Endodermal cell (in vitro differentiated cells): ENCODE data around the gene CALCOCO1. TPM values are rescaled to one million over a fixed set of nuclear protein-coding genes. Genes with fewer than 3 reads are reported as not detected.

Experiments used
- DNase-seq: peaks from one replicate; pipeline ENCODE4 v3.0.0-alpha.2; 2017
- H3K27ac ChIP-seq: 2 replicates; pipeline ENCODE4 v1.5.1; 2013; ENCODE audit warnings: mild to moderate bottlenecking, low read depth, low read length, moderate library complexity
- H3K27me3 ChIP-seq: 2 replicates; pipeline ENCODE4 v1.6.1; 2013; ENCODE audit warnings: mild to moderate bottlenecking, low read length, moderate library complexity; ENCODE audit not compliant: insufficient read depth, control insufficient read depth, poor library complexity, severe bottlenecking
- H3K36me3 ChIP-seq: 2 replicates; pipeline ENCODE4 v1.7.0; 2013; ENCODE audit warnings: mild to moderate bottlenecking, low read length, moderate library complexity; ENCODE audit not compliant: control insufficient read depth, insufficient read depth
- H3K4me1 ChIP-seq: one replicate; pipeline ENCODE4 v1.7.0; 2013; ENCODE audit warnings: low read length; ENCODE audit not compliant: control insufficient read depth, insufficient read depth
- H3K4me3 ChIP-seq: 2 replicates; pipeline ENCODE4 v1.5.1; 2013; ENCODE audit warnings: mild to moderate bottlenecking, low read length, moderate library complexity
- H3K9ac ChIP-seq: 2 replicates; pipeline ENCODE4 v1.6.1; 2013; ENCODE audit warnings: mild to moderate bottlenecking, low read length, moderate library complexity; ENCODE audit not compliant: poor library complexity, severe bottlenecking; ENCODE audit errors: extremely low read depth
- H3K9me3 ChIP-seq: 2 replicates; pipeline ENCODE4 v1.6.1; 2013; ENCODE audit warnings: mild to moderate bottlenecking, low read length, moderate library complexity; ENCODE audit not compliant: control insufficient read depth
- H3K27ac Mint-ChIP-seq: 2 replicates; pipeline ENCODE4 v1.8.0; 2020; ENCODE audit warnings: mixed read lengths
- H3K27me3 Mint-ChIP-seq: 2 replicates; pipeline ENCODE4 v1.8.0; 2021; ENCODE audit warnings: mild to moderate bottlenecking, mixed read lengths; ENCODE audit not compliant: insufficient read depth
- H3K36me3 Mint-ChIP-seq: 2 replicates; pipeline ENCODE4 v1.8.0; 2020; ENCODE audit warnings: low read depth, mixed read lengths
- H3K4me1 Mint-ChIP-seq: 2 replicates; pipeline ENCODE4 v1.8.0; 2020; ENCODE audit warnings: mixed read lengths
- H3K4me3 Mint-ChIP-seq: 2 replicates; pipeline ENCODE4 v1.8.0; 2020; ENCODE audit warnings: mild to moderate bottlenecking, moderate library complexity, mixed read lengths
- H3K9me3 Mint-ChIP-seq: 2 replicates; pipeline ENCODE4 v1.8.0; 2020; ENCODE audit warnings: mild to moderate bottlenecking, mixed read lengths
- CTCF ChIP-seq: fragments of 200-600 bp; sonication (generic); conservative IDR thresholded peaks from 2 replicates; pipeline ENCODE4 v1.5.0; 2021; ENCODE audit warnings: antibody characterized with exemption, mild to moderate bottlenecking
- WGBS, 2 experiments: methylation state at CpG; one replicate each; pipeline versions ENCODE4 v1.1.5 to v1.1.7; 2013; ENCODE audit warnings: missing lambda C conversion rate in 2 of 2, mixed read lengths in 1 of 2; ENCODE audit not compliant: insufficient coverage in 1 of 2, insufficient read length in 1 of 2; 5-methylcytosine and 5-hydroxymethylcytosine counted together
- total RNA-seq, 2 donors: library from RNA; stranded (reverse); fragmentation: NEBNext Ultra II Directional in 1 of 2; extraction: Animal tissue kit (Norgen Biotek cat#: 25700) in 1 of 2; gene quantifications; 2 replicates in 1 of 2; 3 replicates in 1 of 2; pipeline ENCODE4 v1.2.1, GENCODE V29; 2021

CALCOCO1 gene
- total RNA-seq, 2 donors from 2014 or later: 41.4 to 45.7 TPM

- Histone ChIP-seq H3K9me3 (no peaks in the 10 kb centered on the region), H3K9ac (no peak overlapping the region), H3K27me3 (no peaks in the 10 kb centered on the region), H3K4me3 (no peak overlapping the region), H3K36me3 (peaks cover 78% of the 10 kb centered on the region), H3K27ac (no peak overlapping the region), H3K4me1 (no peaks in the 10 kb centered on the region)
- no peaks in the 10 kb centered on the region for H3K9me3 Mint-ChIP-seq
- no peak for TF ChIP-seq CTCF
- H3K27ac Mint-ChIP-seq: no peak overlapping the region
- H3K4me1 Mint-ChIP-seq: no peaks in the 10 kb centered on the region
- WGBS, 2 experiments: 88 to 100% methylated on average over 1 to 2 of the region's 2 CpGs
- no peaks in the 10 kb centered on the region for H3K27me3 Mint-ChIP-seq
- no peak for DNase-seq
- H3K4me3 Mint-ChIP-seq: no peak overlapping the region
- peaks cover 75% of the 10 kb centered on the region for H3K36me3 Mint-ChIP-seq
Observed at GRCh38 chr12:53667080-53667479, 60.2 kb downstream of the CALCOCO1 start.

- Histone ChIP-seq H3K9me3 (no peaks in the 10 kb centered on the region), H3K27me3 (no peaks in the 10 kb centered on the region), H3K4me1 (no peaks in the 10 kb centered on the region), H3K9ac (no peak overlapping the region), H3K36me3 (peaks cover 59% of the 10 kb centered on the region), H3K27ac (no peak overlapping the region), H3K4me3 (no peak overlapping the region)
- no peak for TF ChIP-seq CTCF
- Mint-ChIP-seq H3K27me3 (no peaks in the 10 kb centered on the region), H3K4me1 (peaks cover 4% of the 10 kb centered on the region), H3K4me3 (no peak overlapping the region), H3K27ac (peak overlapping the region; percentile 7), H3K9me3 (no peaks in the 10 kb centered on the region), H3K36me3 (peaks cover 67% of the 10 kb centered on the region)
- no peak for DNase-seq
- WGBS, 2 experiments: 91 to 96% methylated on average over 4 to 7 of the region's 7 CpGs
Observed at GRCh38 chr12:53664936-53665335, 62.3 kb downstream of the CALCOCO1 start.

GRCh38 chr12:53664191-53664590 is 63.1 kb downstream of the CALCOCO1 start:
- 72 to 87% methylated on average over 4 to 5 of the region's 5 CpGs for WGBS, 2 experiments
- DNase-seq: no peak
- no peaks in the 10 kb centered on the region for H3K27me3 Mint-ChIP-seq
- Histone ChIP-seq H3K4me1 (peaks cover 2% of the 10 kb centered on the region), H3K27ac (no peak overlapping the region), H3K9ac (no peak overlapping the region), H3K4me3 (no peak overlapping the region), H3K9me3 (no peaks in the 10 kb centered on the region), H3K27me3 (no peaks in the 10 kb centered on the region), H3K36me3 (peaks cover 52% of the 10 kb centered on the region)
- no peaks in the 10 kb centered on the region for H3K9me3 Mint-ChIP-seq
- peaks cover 11% of the 10 kb centered on the region for H3K4me1 Mint-ChIP-seq
- H3K36me3 Mint-ChIP-seq: peaks cover 59% of the 10 kb centered on the region
- no peak overlapping the region for H3K27ac Mint-ChIP-seq
- no peak overlapping the region for H3K4me3 Mint-ChIP-seq
- TF ChIP-seq CTCF: no peak
